ENCODE data around the gene SATB1.

Gene SATB1

GRCh38 chr3:18416332-18416731 is 8.8 kb downstream of the SATB1 start:
- Histone ChIP-seq H3K4me1 (ENCODE audit: control insufficient read depth, insufficient read depth, low read length) (no peaks in the 10 kb centered on the region), H3K4me3 (ENCODE audit: low read depth, low read length) (no peak overlapping the region), H3K27me3 (ENCODE audit: control insufficient read depth, insufficient read depth, low read length) (no peaks in the 10 kb centered on the region), H3K9ac (ENCODE audit: low read depth, low read length) (no peak overlapping the region), H3K36me3 (ENCODE audit: control insufficient read depth, insufficient read depth, low read length) (peaks cover 44% of the 10 kb centered on the region), H3K9me3 (ENCODE audit: control insufficient read depth, insufficient read depth, low read length) (no peaks in the 10 kb centered on the region), H3K27ac (ENCODE audit: low read depth, low read length) (no peak overlapping the region)

DNA sequence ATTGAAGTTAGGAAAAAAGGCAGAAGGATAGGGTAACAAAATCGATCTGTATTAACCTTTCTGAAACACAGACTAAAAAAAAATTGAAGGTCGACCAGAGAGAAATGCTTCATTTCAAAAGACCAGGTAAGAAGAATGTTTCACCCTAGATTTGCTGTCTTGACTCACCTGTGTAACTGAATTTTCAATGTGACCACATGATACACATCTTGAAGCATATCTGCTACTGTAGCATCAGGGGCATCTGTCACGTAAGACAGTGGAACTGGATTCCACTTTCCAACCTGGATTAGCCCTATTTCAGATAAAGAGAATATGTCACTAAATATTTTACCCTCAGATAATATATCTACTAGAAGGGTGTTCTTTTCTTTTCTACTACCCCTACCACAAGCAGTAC is 9.3 kb downstream of the SATB1 start:
- Histone ChIP-seq H3K9ac (ENCODE audit: low read depth, low read length) (no peak overlapping the region), H3K36me3 (ENCODE audit: control insufficient read depth, insufficient read depth, low read length) (peaks cover 43% of the 10 kb centered on the region), H3K27me3 (ENCODE audit: control insufficient read depth, insufficient read depth, low read length) (no peaks in the 10 kb centered on the region), H3K27ac (ENCODE audit: low read depth, low read length) (no peak overlapping the region), H3K9me3 (ENCODE audit: control insufficient read depth, insufficient read depth, low read length) (no peaks in the 10 kb centered on the region), H3K4me3 (ENCODE audit: low read depth, low read length) (no peak overlapping the region), H3K4me1 (ENCODE audit: control insufficient read depth, insufficient read depth, low read length) (no peaks in the 10 kb centered on the region)

- Histone ChIP-seq H3K27ac (ENCODE audit: low read depth, low read length) (no peak overlapping the region), H3K4me1 (ENCODE audit: control insufficient read depth, insufficient read depth, low read length) (no peaks in the 10 kb centered on the region), H3K9ac (ENCODE audit: low read depth, low read length) (no peak overlapping the region), H3K36me3 (ENCODE audit: control insufficient read depth, insufficient read depth, low read length) (peaks cover 36% of the 10 kb centered on the region), H3K9me3 (ENCODE audit: control insufficient read depth, insufficient read depth, low read length) (no peaks in the 10 kb centered on the region), H3K27me3 (ENCODE audit: control insufficient read depth, insufficient read depth, low read length) (no peaks in the 10 kb centered on the region), H3K4me3 (ENCODE audit: low read depth, low read length) (no peak overlapping the region)
Observed at GRCh38 chr3:18415167-18415566, 10.0 kb downstream of the SATB1 start.

DNA sequence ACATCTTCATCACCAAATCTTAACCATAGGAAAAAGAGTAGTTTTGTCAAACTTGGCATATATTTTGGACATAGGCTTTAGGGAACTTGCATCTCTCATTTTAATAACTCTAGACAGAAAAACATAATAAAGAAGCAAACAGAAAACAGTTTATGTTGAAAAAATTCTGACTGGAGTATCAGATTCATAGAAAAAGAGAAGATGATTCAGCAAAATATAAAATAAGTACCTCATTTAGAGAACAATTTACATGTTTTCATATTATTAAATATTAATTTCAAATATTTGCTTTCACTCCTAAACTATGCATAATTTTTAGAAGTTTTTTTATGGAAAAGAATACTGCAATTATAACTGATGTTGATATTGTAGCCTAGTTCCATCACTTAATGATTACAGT is 12.5 kb downstream of the SATB1 start:
- Histone ChIP-seq H3K27me3 (ENCODE audit: control insufficient read depth, insufficient read depth, low read length) (no peaks in the 10 kb centered on the region), H3K4me1 (ENCODE audit: control insufficient read depth, insufficient read depth, low read length) (peaks cover 11% of the 10 kb centered on the region), H3K4me3 (ENCODE audit: low read depth, low read length) (no peak overlapping the region), H3K9me3 (ENCODE audit: control insufficient read depth, insufficient read depth, low read length) (no peaks in the 10 kb centered on the region), H3K27ac (ENCODE audit: low read depth, low read length) (no peak overlapping the region), H3K36me3 (ENCODE audit: control insufficient read depth, insufficient read depth, low read length) (peaks cover 33% of the 10 kb centered on the region), H3K9ac (ENCODE audit: low read depth, low read length) (no peak overlapping the region)

DNA sequence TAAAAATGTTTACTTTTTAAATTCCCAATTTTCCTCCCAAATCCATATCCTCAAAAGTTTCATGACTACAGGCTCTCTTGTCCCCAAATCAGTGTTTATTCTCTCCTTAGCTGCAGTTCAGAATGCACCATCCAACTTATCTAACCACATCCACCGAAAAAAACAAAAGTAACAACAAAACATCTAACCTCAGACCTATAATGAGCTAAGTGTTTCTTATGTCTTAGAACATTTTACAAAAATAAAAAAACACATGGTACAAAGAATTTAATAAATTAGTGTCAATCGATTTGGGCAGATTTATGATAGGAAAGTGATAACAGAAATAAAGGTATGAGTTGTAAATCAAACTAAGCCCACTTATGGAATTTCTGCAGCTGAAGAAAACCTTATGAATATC is 13.6 kb downstream of the SATB1 start:
- Histone ChIP-seq H3K4me1 (ENCODE audit: control insufficient read depth, insufficient read depth, low read length) (peaks cover 13% of the 10 kb centered on the region), H3K36me3 (ENCODE audit: control insufficient read depth, insufficient read depth, low read length) (peaks cover 22% of the 10 kb centered on the region)

DNA sequence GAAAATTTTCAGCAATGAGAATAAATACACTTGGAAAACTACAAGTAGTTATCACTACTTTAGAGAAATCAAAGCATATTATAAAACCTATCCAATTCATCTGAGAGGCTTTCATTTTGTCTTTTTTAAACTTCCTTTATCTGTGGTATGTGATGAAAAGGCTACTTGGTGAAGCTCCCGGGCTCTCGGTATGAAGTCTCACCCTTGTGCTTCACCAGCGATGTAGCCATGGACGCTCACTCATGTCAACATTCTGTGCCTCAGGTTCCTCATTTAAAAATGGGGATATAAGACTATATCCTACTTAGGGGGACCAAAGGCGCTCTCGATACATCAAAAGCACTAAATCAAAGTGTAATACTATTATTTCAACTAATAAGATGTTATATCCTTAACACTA is 14.9 kb downstream of the SATB1 start:
- no peak overlapping the region for H3K27ac ChIP-seq (ENCODE audit: low read depth, low read length)
- H3K4me1 ChIP-seq (ENCODE audit: control insufficient read depth, insufficient read depth, low read length): peaks cover 13% of the 10 kb centered on the region
- H3K4me3 ChIP-seq (ENCODE audit: low read depth, low read length): no peak overlapping the region
- H3K27me3 ChIP-seq (ENCODE audit: control insufficient read depth, insufficient read depth, low read length): no peaks in the 10 kb centered on the region
- peaks cover 8% of the 10 kb centered on the region for H3K36me3 ChIP-seq (ENCODE audit: control insufficient read depth, insufficient read depth, low read length)
- no peak overlapping the region for H3K9ac ChIP-seq (ENCODE audit: low read depth, low read length)
- H3K9me3 ChIP-seq (ENCODE audit: control insufficient read depth, insufficient read depth, low read length): no peaks in the 10 kb centered on the region

More for the DNA sequence above, 13.6 kb downstream of the SATB1 start:
- Histone ChIP-seq H3K9me3 (ENCODE audit: control insufficient read depth, insufficient read depth, low read length) (no peaks in the 10 kb centered on the region), H3K27me3 (ENCODE audit: control insufficient read depth, insufficient read depth, low read length) (no peaks in the 10 kb centered on the region), H3K4me3 (ENCODE audit: low read depth, low read length) (no peak overlapping the region), H3K9ac (ENCODE audit: low read depth, low read length) (no peak overlapping the region), H3K27ac (ENCODE audit: low read depth, low read length) (no peak overlapping the region)

GRCh38 chr3:18409266-18409665 is 15.9 kb downstream of the SATB1 start:
- Histone ChIP-seq H3K27ac (ENCODE audit: low read depth, low read length) (no peak overlapping the region), H3K9me3 (ENCODE audit: control insufficient read depth, insufficient read depth, low read length) (no peaks in the 10 kb centered on the region), H3K4me1 (ENCODE audit: control insufficient read depth, insufficient read depth, low read length) (peaks cover 13% of the 10 kb centered on the region), H3K4me3 (ENCODE audit: low read depth, low read length) (no peak overlapping the region), H3K27me3 (ENCODE audit: control insufficient read depth, insufficient read depth, low read length) (no peaks in the 10 kb centered on the region), H3K9ac (ENCODE audit: low read depth, low read length) (no peak overlapping the region), H3K36me3 (ENCODE audit: control insufficient read depth, insufficient read depth, low read length) (no peaks in the 10 kb centered on the region; the same call in none of the 2 replicates)

DNA sequence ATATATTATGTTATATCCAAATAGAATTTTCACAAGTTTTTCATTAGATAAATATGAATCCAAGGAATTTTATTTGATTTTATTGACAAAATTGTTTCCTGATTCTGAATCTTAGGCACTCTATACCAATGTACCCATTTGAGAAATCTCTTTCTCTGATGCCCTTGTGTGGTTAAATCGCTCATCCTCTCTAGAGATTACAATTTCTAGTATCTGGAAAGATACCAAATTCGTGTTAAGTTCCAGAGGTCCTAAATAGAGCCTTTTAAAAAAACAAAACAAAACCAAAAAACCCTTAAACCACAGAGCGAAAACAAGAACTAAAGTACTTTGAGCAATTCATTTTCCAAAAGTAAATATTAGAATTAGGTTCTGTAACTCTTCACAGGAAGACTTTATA is 20.0 kb downstream of the SATB1 start:
- Histone ChIP-seq H3K4me1 (ENCODE audit: control insufficient read depth, insufficient read depth, low read length) (peaks cover 13% of the 10 kb centered on the region), H3K9ac (ENCODE audit: low read depth, low read length) (no peak overlapping the region), H3K36me3 (ENCODE audit: control insufficient read depth, insufficient read depth, low read length) (no peaks in the 10 kb centered on the region; the same call in 1 of the 2 replicates), H3K27ac (ENCODE audit: low read depth, low read length) (no peak overlapping the region), H3K9me3 (ENCODE audit: control insufficient read depth, insufficient read depth, low read length) (no peaks in the 10 kb centered on the region), H3K27me3 (ENCODE audit: control insufficient read depth, insufficient read depth, low read length) (no peaks in the 10 kb centered on the region), H3K4me3 (ENCODE audit: low read depth, low read length) (no peak overlapping the region)

DNA sequence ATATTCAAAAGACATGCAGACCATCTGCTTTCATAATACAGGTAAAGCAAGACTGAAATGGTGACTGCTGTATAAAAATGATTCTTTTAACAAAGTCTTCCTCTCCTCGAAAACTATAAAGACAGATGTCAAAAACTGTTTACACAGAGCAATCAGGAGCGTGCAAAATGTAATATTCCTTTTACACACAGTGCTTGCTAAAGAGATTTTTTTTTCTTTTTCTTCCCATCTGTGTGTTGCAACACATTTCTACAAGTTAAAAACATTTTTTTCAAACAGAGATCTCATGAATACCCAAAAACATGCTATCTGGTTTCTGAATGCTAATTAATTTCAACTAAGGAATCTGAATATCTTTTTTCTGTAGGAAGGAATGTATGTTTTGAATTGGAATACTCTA is 22.1 kb downstream of the SATB1 start:
- H3K36me3 ChIP-seq (ENCODE audit: control insufficient read depth, insufficient read depth, low read length): no peaks in the 10 kb centered on the region
- H3K4me3 ChIP-seq (ENCODE audit: low read depth, low read length): no peak overlapping the region
- H3K27ac ChIP-seq (ENCODE audit: low read depth, low read length): no peak overlapping the region
- peaks cover 6% of the 10 kb centered on the region for H3K4me1 ChIP-seq (ENCODE audit: control insufficient read depth, insufficient read depth, low read length)
- H3K27me3 ChIP-seq (ENCODE audit: control insufficient read depth, insufficient read depth, low read length): no peaks in the 10 kb centered on the region
- no peak overlapping the region for H3K9ac ChIP-seq (ENCODE audit: low read depth, low read length)
- no peaks in the 10 kb centered on the region for H3K9me3 ChIP-seq (ENCODE audit: control insufficient read depth, insufficient read depth, low read length)

DNA sequence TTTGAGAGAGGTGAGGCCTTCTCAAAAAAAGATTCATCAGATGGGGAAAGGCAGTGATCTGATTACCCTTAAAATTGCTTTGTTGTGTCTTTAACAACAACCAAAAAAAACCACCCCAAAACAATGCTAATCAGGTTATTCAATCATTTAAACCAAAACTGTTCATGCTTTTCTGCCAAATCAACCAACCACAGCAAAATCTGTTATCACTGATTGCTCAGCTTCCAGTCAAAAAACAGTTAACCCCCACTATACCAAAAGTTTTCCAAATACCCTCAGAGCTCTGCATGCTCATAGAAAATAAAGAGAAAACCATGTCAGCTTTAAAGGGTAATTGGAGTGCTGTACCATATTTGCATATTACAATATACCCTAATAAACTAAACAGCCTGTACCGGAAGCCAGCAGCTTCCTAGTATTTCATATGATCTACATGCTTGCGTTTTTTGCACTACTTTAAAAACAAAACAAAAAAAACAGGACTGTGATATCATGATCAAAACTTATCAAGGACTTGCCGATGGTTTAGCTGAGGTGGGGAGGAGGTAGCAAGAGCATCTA is 22.8 kb downstream of the SATB1 start:
- no peaks in the 10 kb centered on the region for H3K4me1 ChIP-seq (ENCODE audit: control insufficient read depth, insufficient read depth, low read length)
- H3K9me3 ChIP-seq (ENCODE audit: control insufficient read depth, insufficient read depth, low read length): no peaks in the 10 kb centered on the region
- no peaks in the 10 kb centered on the region for H3K27me3 ChIP-seq (ENCODE audit: control insufficient read depth, insufficient read depth, low read length)
- H3K9ac ChIP-seq (ENCODE audit: low read depth, low read length): no peak overlapping the region
- no peak overlapping the region for H3K27ac ChIP-seq (ENCODE audit: low read depth, low read length)
- H3K36me3 ChIP-seq (ENCODE audit: control insufficient read depth, insufficient read depth, low read length): no peaks in the 10 kb centered on the region
- no peak overlapping the region for H3K4me3 ChIP-seq (ENCODE audit: low read depth, low read length)

GRCh38 chr3:18401300-18401961 is 23.7 kb downstream of the SATB1 start:
- no peak overlapping the region for H3K4me3 ChIP-seq (ENCODE audit: low read depth, low read length)
- no peak overlapping the region for H3K9ac ChIP-seq (ENCODE audit: low read depth, low read length)
- H3K9me3 ChIP-seq (ENCODE audit: control insufficient read depth, insufficient read depth, low read length): no peaks in the 10 kb centered on the region
- no peaks in the 10 kb centered on the region for H3K36me3 ChIP-seq (ENCODE audit: control insufficient read depth, insufficient read depth, low read length)
- no peaks in the 10 kb centered on the region for H3K4me1 ChIP-seq (ENCODE audit: control insufficient read depth, insufficient read depth, low read length)
- no peak overlapping the region for H3K27ac ChIP-seq (ENCODE audit: low read depth, low read length)
- H3K27me3 ChIP-seq (ENCODE audit: control insufficient read depth, insufficient read depth, low read length): no peaks in the 10 kb centered on the region

Data from HUES48 (cell line).